SJCRH30 (cell line): Measurements from ENCODE around the gene LTBP1. TPM values are rescaled to one million over a fixed set of nuclear protein-coding genes. Genes with fewer than 3 reads are reported as not detected.
"Not testable (repeated sequence)": the region's sequence is repeated elsewhere in the genome, so short reads cannot be mapped to it uniquely, and the experiment has no call there.

ENCODE experiments used
- DNase-seq, 2 experiments: peaks; one replicate each; pipeline ENCODE4 v3.0.0-alpha.2; 2015 to 2020
- H3K27ac ChIP-seq: fragments of 250-450 bp; sonication (Bioruptor Pico); 2 replicates; pipeline ENCODE4 v1.5.1; 2020; ENCODE audit warnings: mild to moderate bottlenecking, moderate library complexity
- H3K27me3 ChIP-seq: fragments of 250-450 bp; sonication (Bioruptor Pico); 2 replicates; pipeline ENCODE4 v1.5.1; 2020; ENCODE audit warnings: mild to moderate bottlenecking, moderate library complexity
- H3K36me3 ChIP-seq: fragments of 250-450 bp; sonication (Bioruptor Pico); 2 replicates; pipeline ENCODE4 v1.5.1; 2020; ENCODE audit warnings: mild to moderate bottlenecking, moderate library complexity
- H3K4me1 ChIP-seq: fragments of 250-450 bp; sonication (Bioruptor Pico); 2 replicates; pipeline ENCODE4 v1.5.1; 2020; ENCODE audit warnings: mild to moderate bottlenecking, moderate library complexity
- H3K4me3 ChIP-seq: fragments of 250-450 bp; sonication (Bioruptor Pico); 2 replicates; pipeline ENCODE4 v1.5.1; 2020; ENCODE audit warnings: mild to moderate bottlenecking, moderate library complexity
- H3K9me3 ChIP-seq: fragments of 250-450 bp; sonication (Bioruptor Pico); replicated peaks from 2 replicates; pipeline ENCODE4 v1.5.1; 2020; ENCODE audit warnings: mild to moderate bottlenecking, moderate library complexity
- total RNA-seq: library from RNA; depleted of rRNA; stranded (reverse); fragments of >200 nt; shearing (Covaris generic); gene quantifications from 2 replicates; pipeline ENCODE4 v1.2.3, GENCODE V29; 2014

The LTBP1 gene
- total RNA-seq, 1 experiment from 2014 or later, result 63.1 TPM

DNA sequence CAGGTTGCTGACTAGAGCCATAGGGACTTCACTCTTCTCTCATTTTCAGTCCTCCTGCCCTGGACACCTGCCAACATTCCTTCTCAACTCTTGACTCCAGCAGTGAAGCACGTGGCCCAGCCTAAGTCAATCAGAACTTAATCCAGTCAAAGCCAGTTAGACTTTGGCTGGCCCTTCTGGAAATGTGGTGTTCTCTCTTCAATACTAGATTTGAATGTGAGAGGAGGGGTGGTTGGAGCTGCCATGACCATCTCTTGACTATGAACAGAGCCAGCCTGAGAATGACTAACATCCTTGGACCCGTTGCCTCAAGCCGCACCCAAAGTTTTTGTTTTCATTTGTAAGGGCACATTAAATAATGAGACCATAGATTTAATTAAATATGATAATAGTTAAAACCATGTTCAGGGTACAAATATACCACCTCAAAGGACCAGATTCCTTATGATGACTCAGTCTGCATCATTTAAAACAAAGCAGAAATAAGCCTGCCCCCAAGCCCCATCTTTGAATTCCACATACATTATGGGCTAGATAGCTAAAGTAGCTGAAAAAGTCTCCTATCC lies 480.0 kb downstream of the LTBP1 start:
- H3K4me1 ChIP-seq, result no peaks in the 10 kb centered on the region; the same call in 1 of the 2 replicates
- no peak overlapping the region for H3K27ac ChIP-seq
- no peaks in the 10 kb centered on the region for H3K36me3 ChIP-seq
- H3K27me3 ChIP-seq, result no peaks in the 10 kb centered on the region
- peak; percentile 49 to 51 for DNase-seq
- no peak overlapping the region for H3K4me3 ChIP-seq
- H3K9me3 ChIP-seq, result no peaks in the 10 kb centered on the region

DNA sequence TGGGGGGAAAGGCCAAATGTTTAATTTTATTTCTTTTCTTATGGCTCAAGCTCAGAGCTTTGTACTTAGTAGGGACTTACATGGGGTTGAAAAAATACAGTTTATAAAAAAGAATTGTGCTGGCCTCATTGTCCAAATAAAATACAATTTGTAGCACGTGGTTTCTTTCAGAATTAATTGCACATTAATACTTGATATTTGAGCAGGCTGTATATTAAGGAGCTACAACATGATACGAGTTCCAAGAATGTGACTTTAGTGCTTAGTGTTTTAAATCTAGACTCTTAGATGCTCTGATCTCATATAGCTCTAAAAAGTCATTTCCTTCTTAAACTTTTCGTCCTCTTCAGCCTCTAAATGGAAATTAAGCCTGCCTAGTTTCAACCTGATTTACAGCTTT lies 483.3 kb downstream of the LTBP1 start:
- H3K27me3 ChIP-seq, result no peaks in the 10 kb centered on the region
- H3K27ac ChIP-seq, result no peak overlapping the region
- no peak overlapping the region for H3K4me3 ChIP-seq
- DNase-seq, result no peak
- H3K4me1 ChIP-seq, result no peaks in the 10 kb centered on the region
- no peaks in the 10 kb centered on the region for H3K36me3 ChIP-seq
- H3K9me3 ChIP-seq, result no peaks in the 10 kb centered on the region

DNA sequence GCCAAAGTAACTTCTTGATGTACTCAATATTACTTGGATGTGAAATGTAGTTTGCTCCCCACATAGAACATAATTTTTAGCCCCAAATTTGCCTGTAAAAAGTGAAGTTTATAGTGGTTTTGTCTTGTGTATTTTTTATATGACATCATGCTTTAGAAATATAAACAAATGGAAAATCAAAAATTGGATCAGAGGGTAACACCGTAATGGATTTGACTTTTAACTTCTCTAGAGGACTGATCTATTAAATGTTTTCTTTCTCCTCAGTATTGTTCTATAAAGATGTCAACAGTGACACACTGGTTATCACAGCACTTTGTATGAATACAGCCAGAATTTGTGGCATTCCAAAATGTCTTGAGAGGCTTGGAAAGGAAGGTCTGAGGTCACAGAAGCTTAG lies 484.1 kb downstream of the LTBP1 start:
- no peaks in the 10 kb centered on the region for H3K36me3 ChIP-seq
- no peaks in the 10 kb centered on the region for H3K4me1 ChIP-seq
- no peak overlapping the region for H3K4me3 ChIP-seq
- no peaks in the 10 kb centered on the region for H3K27me3 ChIP-seq
- no peak overlapping the region for H3K27ac ChIP-seq
- no peak for DNase-seq
- no peaks in the 10 kb centered on the region for H3K9me3 ChIP-seq

DNA sequence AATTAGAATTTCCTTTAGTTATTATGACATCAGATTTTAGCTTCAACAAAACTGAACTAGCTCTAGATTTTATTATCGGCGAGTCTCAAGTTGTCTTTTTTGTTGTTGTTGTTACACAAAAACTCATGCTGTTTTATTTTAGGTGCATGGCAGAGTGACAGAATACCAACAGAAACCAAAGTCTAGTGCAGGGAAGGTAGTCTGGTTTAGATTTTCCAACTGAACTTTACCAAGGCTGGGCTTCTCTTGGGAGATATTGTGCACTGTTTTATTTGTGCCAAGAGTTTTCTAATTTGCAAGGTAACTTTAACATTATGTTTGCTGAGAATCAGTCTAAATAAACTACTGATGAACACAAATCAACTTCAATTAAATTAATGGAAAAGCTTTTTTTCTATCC lies 486.1 kb downstream of the LTBP1 start:
- no peak overlapping the region for H3K27ac ChIP-seq
- H3K4me3 ChIP-seq, result no peak overlapping the region
- H3K9me3 ChIP-seq, result no peaks in the 10 kb centered on the region
- DNase-seq, result no peak
- no peaks in the 10 kb centered on the region for H3K27me3 ChIP-seq
- H3K4me1 ChIP-seq, result peaks cover 12% of the 10 kb centered on the region
- no peaks in the 10 kb centered on the region for H3K36me3 ChIP-seq

DNA sequence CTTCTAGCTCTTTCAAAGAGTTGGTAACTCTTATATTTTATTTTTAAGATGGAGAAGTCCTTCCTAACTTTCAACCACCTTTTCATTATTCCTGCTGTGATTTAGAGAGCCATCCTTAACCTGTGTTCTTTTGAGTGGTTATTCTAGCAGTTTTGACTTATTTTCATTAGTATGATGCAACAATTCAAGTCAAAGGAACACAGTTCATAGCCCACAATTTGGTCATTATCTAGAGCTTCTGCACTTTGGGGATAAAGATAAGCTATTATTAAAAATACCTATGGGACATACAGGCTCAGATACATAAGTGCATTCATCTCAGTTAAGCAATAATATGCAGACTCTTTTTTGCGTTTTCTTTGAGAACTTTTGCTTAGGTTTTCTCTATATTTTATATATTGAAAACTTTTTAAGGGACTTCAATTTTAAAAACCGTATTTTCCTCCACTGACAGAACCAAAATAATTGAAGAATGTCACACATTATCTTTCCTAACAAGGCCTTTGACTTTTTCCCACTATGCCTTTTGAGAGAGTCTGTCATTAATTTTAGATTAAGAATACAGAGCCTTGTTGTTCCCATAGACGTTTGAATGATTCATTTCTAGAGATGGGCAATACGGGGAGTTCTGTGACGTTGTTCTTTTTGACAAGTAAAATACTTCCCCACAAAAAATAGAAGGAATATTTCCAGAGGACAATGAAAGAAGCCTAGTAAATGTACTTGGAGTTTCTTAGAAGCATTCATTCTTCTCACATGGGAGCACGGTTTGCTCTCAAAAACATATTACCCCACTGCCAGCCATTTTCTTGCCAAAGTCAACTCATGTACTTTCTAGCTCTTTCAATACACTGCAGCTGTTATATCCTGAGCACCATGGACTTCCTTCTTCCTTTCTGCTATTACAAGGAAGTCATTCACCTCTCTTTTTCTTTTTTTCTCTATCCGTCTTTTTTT lies 486.8 kb downstream of the LTBP1 start:
- H3K36me3 ChIP-seq, result no peaks in the 10 kb centered on the region
- H3K4me3 ChIP-seq, result no peak overlapping the region
- no peaks in the 10 kb centered on the region for H3K27me3 ChIP-seq
- DNase-seq, result no peak
- H3K4me1 ChIP-seq, result peaks cover 12% of the 10 kb centered on the region
- no peaks in the 10 kb centered on the region for H3K9me3 ChIP-seq
- no peak overlapping the region for H3K27ac ChIP-seq

DNA sequence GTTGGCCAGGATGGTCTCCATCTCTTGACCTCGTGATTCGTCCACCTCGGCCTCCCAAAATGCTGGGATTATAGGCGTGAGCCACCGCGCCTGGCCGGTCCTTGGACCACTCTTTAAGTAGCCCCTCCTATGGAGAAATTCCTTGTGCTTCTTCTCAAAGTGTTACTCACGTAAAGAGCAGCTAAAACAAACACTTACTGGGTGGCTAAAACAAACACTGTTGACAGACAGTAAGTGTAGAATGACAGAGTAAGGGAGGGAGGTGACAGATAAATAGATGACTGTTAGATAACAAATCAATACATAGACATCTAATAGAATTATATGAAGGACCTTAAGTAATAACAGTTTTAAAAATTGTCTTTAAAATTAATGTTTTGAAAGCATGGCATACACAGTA lies 488.8 kb downstream of the LTBP1 start:
- Histone ChIP-seq H3K9me3 (no peaks in the 10 kb centered on the region), H3K4me3 (no peak overlapping the region), H3K27ac (no peak overlapping the region), H3K36me3 (no peaks in the 10 kb centered on the region), H3K4me1 (peaks cover 12% of the 10 kb centered on the region), H3K27me3 (no peaks in the 10 kb centered on the region)
- no peak for DNase-seq

DNA sequence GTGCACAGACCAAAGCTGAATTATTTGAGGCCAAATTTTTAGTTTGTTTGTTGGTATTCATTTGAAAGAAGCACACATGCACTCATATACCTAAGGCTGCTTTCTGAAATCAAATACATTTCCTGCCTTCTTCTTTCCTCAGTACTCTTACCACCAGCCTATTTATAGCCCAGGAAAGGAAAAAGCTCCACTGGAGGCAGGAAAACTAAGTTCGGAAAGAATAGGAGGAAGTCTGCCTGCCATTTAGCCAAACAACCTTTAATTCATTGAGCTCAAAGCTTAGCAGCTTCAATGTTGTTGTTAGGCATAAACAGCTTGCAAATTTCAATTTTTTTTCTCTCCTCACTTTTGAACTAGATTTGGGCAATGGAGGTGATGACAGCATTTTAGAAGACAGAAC lies 489.3 kb downstream of the LTBP1 start:
- Histone ChIP-seq H3K36me3 (no peaks in the 10 kb centered on the region), H3K27me3 (no peaks in the 10 kb centered on the region), H3K4me3 (no peak overlapping the region), H3K27ac (no peak overlapping the region), H3K9me3 (no peaks in the 10 kb centered on the region), H3K4me1 (peaks cover 12% of the 10 kb centered on the region)
- no peak for DNase-seq

DNA sequence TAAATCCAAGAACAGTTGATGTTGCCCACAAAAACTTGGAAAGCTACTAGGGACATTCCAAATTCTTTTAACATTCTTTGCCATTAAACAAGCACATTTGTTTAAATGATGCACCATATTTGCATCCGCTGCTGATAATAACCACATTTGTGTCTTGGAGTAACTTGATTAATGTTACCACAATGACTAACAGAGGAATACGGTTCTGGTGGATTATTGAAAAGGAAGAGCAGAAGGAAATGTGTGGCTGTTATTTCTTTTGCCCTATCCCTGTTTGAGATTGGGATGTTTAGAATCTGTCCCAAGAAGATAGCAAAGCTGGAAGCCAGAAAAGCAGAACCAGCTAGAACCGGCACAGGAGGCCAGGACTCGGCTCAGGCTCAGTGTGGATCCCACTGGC lies 490.5 kb downstream of the LTBP1 start:
- H3K4me3 ChIP-seq, result no peak overlapping the region
- DNase-seq, result peak in 1 of 2 experiments; percentile 46
- peaks cover 12% of the 10 kb centered on the region for H3K4me1 ChIP-seq
- peak overlapping the region; percentile 9; the same call in 1 of the 2 replicates for H3K27ac ChIP-seq
- H3K36me3 ChIP-seq, result no peaks in the 10 kb centered on the region
- no peaks in the 10 kb centered on the region for H3K9me3 ChIP-seq
- no peaks in the 10 kb centered on the region for H3K27me3 ChIP-seq

DNA sequence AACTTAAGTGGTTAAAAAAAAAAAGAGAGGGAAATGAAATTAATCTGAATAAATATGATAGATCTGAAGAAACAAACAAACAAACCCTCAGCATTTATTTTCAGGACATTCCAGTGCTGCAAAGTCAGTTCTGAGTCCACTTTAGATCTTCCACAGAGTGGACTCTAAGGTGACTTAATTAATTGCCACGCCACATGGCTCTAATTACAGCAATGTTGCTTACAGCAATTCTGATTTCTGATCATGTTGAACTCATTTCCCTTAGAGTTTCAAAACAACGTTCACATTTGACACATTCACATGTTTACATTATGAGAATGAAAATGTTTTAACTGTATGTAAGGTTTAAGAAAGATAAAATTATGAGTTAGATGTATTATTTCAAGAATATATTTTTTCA lies 491.1 kb downstream of the LTBP1 start:
- no peaks in the 10 kb centered on the region for H3K36me3 ChIP-seq
- DNase-seq, result no peak
- H3K27me3 ChIP-seq, result no peaks in the 10 kb centered on the region
- H3K9me3 ChIP-seq, result no peaks in the 10 kb centered on the region
- H3K4me3 ChIP-seq, result no peak overlapping the region
- peak overlapping the region; percentile 9; the same call in 1 of the 2 replicates for H3K27ac ChIP-seq
- H3K4me1 ChIP-seq, result peaks cover 12% of the 10 kb centered on the region

DNA sequence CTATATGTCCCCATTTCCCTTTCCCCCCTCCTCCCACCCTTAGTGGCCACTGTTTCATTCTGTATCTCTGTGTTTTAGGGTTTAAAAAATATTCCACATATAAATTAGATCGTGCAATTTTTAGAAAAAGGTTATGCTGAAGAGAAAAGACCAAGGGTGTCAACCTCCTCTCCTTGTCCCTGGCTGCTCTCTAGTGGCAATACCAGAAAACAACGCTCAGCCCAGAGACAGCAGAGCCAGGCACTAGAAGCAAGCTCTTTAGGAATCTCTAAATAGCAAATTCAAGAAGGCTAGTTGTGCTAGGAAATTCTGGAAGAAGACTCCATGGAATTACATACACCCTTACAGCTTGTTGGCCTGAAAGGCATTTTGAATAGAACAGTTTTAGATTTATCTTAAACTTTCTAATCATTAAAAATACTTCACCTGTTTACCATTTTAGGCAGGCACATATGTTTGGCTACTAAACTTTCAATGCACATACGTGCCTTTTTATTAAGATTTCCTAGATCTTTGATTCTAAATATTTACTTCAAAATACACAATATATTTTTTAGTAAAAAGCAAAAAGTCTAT lies 494.6 kb downstream of the LTBP1 start:
- Histone ChIP-seq H3K9me3 (no peaks in the 10 kb centered on the region), H3K4me1 (peaks cover 10% of the 10 kb centered on the region), H3K36me3 (no peaks in the 10 kb centered on the region), H3K27me3 (no peaks in the 10 kb centered on the region), H3K27ac (no peak overlapping the region), H3K4me3 (no peak overlapping the region)
- peak; percentile 63 to 81 for DNase-seq

DNA sequence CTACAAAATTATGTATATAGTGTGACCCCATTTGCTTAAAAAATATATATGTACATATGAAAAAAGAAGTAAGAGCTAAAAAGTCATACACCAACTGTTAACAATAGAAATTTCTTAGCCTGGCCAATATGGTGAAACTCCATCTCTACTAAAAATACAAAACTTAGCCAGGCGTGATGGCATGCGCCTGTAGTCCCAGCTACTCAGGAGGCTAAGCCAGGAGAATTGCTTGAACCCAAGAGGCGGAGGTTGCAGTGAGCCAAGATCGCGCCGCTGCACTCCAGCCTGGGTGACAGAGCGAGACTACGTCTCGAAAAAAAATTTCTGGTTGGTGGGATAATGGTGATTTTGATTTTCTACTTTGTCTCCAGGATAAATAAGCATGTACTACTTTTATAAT lies 495.3 kb downstream of the LTBP1 start:
- not testable (repeated sequence) for DNase-seq, H3K36me3 ChIP-seq, H3K4me1 ChIP-seq, H3K27me3 ChIP-seq, H3K4me3 ChIP-seq, H3K27ac ChIP-seq, H3K9me3 ChIP-seq

DNA sequence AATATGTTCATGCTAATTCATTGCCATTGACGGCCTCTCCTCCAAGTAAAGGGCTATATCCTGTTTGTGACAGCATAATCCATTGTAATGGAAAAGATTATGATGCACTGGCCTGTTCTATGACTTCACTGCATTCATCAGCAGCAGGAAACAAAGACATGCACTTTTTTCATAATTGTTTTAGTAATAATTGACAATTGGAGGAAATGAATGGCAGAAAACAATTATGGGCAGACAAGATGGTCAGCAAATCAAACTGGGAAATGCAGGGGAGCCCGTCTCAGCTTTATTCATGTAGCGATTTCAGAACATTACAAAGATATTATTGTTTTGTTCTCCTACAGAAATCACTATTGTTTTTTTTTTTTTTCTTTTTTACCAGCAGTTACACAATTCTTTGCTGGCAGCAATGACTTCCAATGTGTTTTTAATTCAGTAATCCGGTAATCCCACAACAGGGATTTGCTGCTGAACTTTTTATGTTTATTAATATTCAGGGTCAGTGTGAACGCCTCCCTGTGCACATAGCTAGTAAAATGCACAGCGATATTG lies 495.9 kb downstream of the LTBP1 start:
- Histone ChIP-seq H3K36me3 (no peaks in the 10 kb centered on the region), H3K4me3 (no peak overlapping the region), H3K27me3 (no peaks in the 10 kb centered on the region), H3K4me1 (no peaks in the 10 kb centered on the region; the same call in 1 of the 2 replicates), H3K27ac (no peak overlapping the region), H3K9me3 (no peaks in the 10 kb centered on the region)
- DNase-seq, result no peak

DNA sequence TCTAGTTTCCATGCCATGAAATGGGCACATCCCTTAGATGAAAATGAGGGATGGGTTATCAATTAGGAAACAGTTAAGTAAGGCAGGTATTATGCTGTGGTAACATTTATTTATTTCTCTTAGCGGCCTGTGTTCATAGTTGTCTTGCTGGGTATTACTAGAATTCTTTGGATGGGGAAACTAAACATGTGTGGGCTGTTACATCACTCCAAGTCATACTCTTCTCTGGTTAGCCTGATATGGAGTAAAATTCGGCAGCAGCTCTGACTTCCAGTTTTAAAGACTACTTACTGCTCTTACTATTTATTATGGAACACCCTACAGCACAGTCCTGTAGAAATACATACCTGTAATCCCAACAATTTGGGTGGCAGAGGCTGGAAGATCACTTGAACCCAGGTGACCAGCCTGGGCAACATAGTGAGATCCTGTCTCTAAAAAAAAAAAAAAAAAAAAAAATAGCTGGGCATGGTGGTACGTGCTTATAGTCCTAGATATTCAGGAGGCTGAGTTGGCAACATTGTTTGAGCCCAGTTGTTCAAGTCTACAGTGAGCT lies 496.6 kb downstream of the LTBP1 start:
- Histone ChIP-seq H3K4me3 (no peak overlapping the region), H3K36me3 (no peaks in the 10 kb centered on the region), H3K27me3 (no peaks in the 10 kb centered on the region), H3K4me1 (no peaks in the 10 kb centered on the region), H3K27ac (no peak overlapping the region), H3K9me3 (no peaks in the 10 kb centered on the region)
- DNase-seq, result no peak

DNA sequence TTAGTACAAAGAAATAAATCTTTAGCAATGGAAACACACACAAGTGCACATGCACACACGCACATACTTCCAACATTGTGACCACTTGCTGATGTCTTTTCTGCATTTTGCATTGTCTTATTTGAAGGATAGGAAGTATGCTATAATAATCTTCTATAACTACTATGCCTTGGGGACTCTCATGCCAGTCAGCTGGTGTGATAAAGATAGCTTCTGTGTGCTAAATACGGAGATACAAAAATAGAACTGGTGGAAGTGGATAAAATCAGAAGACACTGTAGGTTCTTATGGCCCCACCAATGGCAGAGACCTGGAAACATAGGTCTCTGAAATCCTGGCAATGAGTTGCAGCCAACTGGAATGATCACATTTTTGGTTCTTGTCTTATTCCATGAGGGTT lies 498.2 kb downstream of the LTBP1 start:
- Histone ChIP-seq H3K4me3 (no peak overlapping the region), H3K4me1 (no peaks in the 10 kb centered on the region), H3K9me3 (no peaks in the 10 kb centered on the region), H3K27ac (no peak overlapping the region), H3K36me3 (no peaks in the 10 kb centered on the region), H3K27me3 (no peaks in the 10 kb centered on the region)
- no peak for DNase-seq
